HCT116 (cell line): ENCODE results near the gene MED31. TPM values are rescaled to one million over a fixed set of nuclear protein-coding genes. Genes with fewer than 3 reads are reported as not detected.

Experiments used
- ATAC-seq: fragments of 200-7000 bp; cut with Tn5 transposase; 2 replicates; pipeline ENCODE4 v1.9.1; 2020; ENCODE audit warnings: mild to moderate bottlenecking, moderate library complexity
- BruUV-seq: library from RNA; stranded (reverse); fragments of 400-500 nt; replicated peaks from 2 replicates; lab custom pipeline; 2021; lab: Mats Ljungman, UMichigan
- CTCF ChIA-PET: fragments of 300-600 bp; sonication (Branson Sonifier 250); formaldehyde crosslinking; loops from one replicate; lab custom pipeline; 2021; ENCODE audit warnings: antibody characterized with exemption; lab: Charles Lee
- POLR2A ChIA-PET: fragments of 300-600, 350-600 bp; sonication (Branson Sonifier 250); formaldehyde crosslinking; loops from one replicate; lab custom pipeline; 2021; ENCODE audit warnings: antibody characterized with exemption; lab: Charles Lee
- RAD21 ChIA-PET, 2 experiments: fragments of 300-600 bp; sonication (Branson Sonifier 250); formaldehyde crosslinking; loops; one replicate each; lab custom pipeline; 2023; ENCODE audit warnings: low total read pairs in 2 of 2; ENCODE audit not compliant: uncharacterized antibody in 2 of 2, unreplicated experiment in 2 of 2, low non-redundant PET in 1 of 2; lab: Charles Lee
- DNase-seq: peaks from one replicate; pipeline ENCODE4 v3.0.0-alpha.2; 2010; ENCODE audit warnings: low read depth, low spot score
- H2AFZ ChIP-seq: fragments of 200-600 bp; shearing (Covaris generic), sonication (generic); 2 replicates; pipeline ENCODE4 v1.6.1; 2017; ENCODE audit warnings: low read depth, mixed run types, mixed read lengths, antibody characterized with exemption, low read length; ENCODE audit not compliant: poor library complexity, severe bottlenecking
- H3K27ac ChIP-seq: 2 replicates; pipeline ENCODE4 v1.5.1; 2012; ENCODE audit warnings: low read depth, low read length
- H3K27me3 ChIP-seq: fragments of 200-600 bp; sonication (generic); 2 replicates; pipeline ENCODE4 v1.6.1; 2016; ENCODE audit warnings: mixed run types, low read length, mixed read lengths; ENCODE audit not compliant: insufficient read depth
- H3K36me3 ChIP-seq, 2 experiments: fragments of 200-500 bp in 1 of 2; fragments of 200-600 bp in 1 of 2; sonication (Bioruptor generic) in 1 of 2; sonication (generic) in 1 of 2; 2 replicates each; pipeline versions ENCODE4 v1.5.1 to v1.6.1; 2014 to 2016; ENCODE audit warnings: low read length in 2 of 2, inconsistent platforms in 1 of 2, mixed read lengths in 1 of 2, mixed run types in 1 of 2; ENCODE audit not compliant: insufficient read depth in 2 of 2, control insufficient read depth in 1 of 2
- H3K4me1 ChIP-seq, 2 experiments: fragments of 200-600 bp in 1 of 2; sonication (generic) in 1 of 2; 2 replicates each; pipeline versions ENCODE4 v1.5.1 to v1.6.1; 2012 to 2017; ENCODE audit warnings: low read length in 2 of 2, inconsistent platforms in 1 of 2, mild to moderate bottlenecking in 1 of 2, mixed read lengths in 1 of 2, mixed run types in 1 of 2, moderate library complexity in 1 of 2; ENCODE audit not compliant: insufficient read depth in 2 of 2, control insufficient read depth in 1 of 2
- H3K4me2 ChIP-seq: fragments of 200-600 bp; sonication (generic); 2 replicates; pipeline ENCODE4 v1.6.1; 2017; ENCODE audit warnings: mixed run types, low read length, mixed read lengths
- H3K4me3 ChIP-seq, 2 experiments: fragments of 200-600 bp in 1 of 2; sonication (generic) in 1 of 2; replicated peaks in 1 of 2; 2 replicates each; pipeline ENCODE4 v1.5.1; 2011 to 2016; ENCODE audit warnings: low read length in 2 of 2, control low read depth in 1 of 2, low read depth in 1 of 2, mild to moderate bottlenecking in 1 of 2, mixed read lengths in 1 of 2, mixed run types in 1 of 2
- H3K79me2 ChIP-seq: fragments of 200-600 bp; sonication (generic); 2 replicates; pipeline ENCODE4 v1.6.1; 2017; ENCODE audit warnings: mild to moderate bottlenecking, mixed run types, low read length, moderate library complexity, mixed read lengths; ENCODE audit not compliant: insufficient read depth
- H3K9ac ChIP-seq: fragments of 200-600 bp; sonication (generic); 2 replicates; pipeline ENCODE4 v1.6.1; 2016; ENCODE audit warnings: low read length, mixed read lengths
- H3K9me2 ChIP-seq: fragments of 200-600 bp; sonication (generic), shearing (Covaris generic); 2 replicates; pipeline ENCODE4 v1.6.1; 2017; ENCODE audit warnings: mixed run types, mild to moderate bottlenecking, moderate library complexity; ENCODE audit not compliant: insufficient read depth
- H3K9me3 ChIP-seq, 2 experiments: fragments of 200-500 bp in 1 of 2; fragments of 200-600 bp in 1 of 2; sonication (Bioruptor generic) in 1 of 2; sonication (generic) in 1 of 2; 2 replicates each; pipeline ENCODE4 v1.6.1; 2014 to 2017; ENCODE audit warnings: low read length in 2 of 2, mixed read lengths in 2 of 2, inconsistent platforms in 1 of 2, low read depth in 1 of 2, mild to moderate bottlenecking in 1 of 2, mixed run types in 1 of 2, moderate library complexity in 1 of 2; ENCODE audit not compliant: control insufficient read depth in 1 of 2, insufficient read depth in 1 of 2
- H4K20me1 ChIP-seq: fragments of 200-600 bp; sonication (generic), shearing (Covaris generic); 2 replicates; pipeline ENCODE4 v1.6.1; 2017; ENCODE audit warnings: mixed run types, mild to moderate bottlenecking, moderate library complexity; ENCODE audit not compliant: insufficient read depth
- CBX3 ChIP-seq: IDR thresholded peaks from 2 replicates; pipeline ENCODE4 v1.6.1; 2012; ENCODE audit warnings: low read depth
- EGR1 ChIP-seq: IDR thresholded peaks from 2 replicates; pipeline ENCODE4 v1.6.1; 2012; ENCODE audit warnings: low read depth
- ELF1 ChIP-seq: IDR thresholded peaks from 2 replicates; pipeline ENCODE4 v1.6.1; 2012; ENCODE audit warnings: low read depth, borderline replicate concordance
- FOSL1 ChIP-seq: IDR thresholded peaks from 2 replicates; pipeline ENCODE4 v1.6.1; 2012; ENCODE audit warnings: low read depth
- JUND ChIP-seq: IDR thresholded peaks from 2 replicates; pipeline ENCODE4 v1.6.1; 2012
- MAX ChIP-seq: IDR thresholded peaks from 2 replicates; pipeline ENCODE4 v1.6.1; 2012
- POLR2A ChIP-seq: IDR thresholded peaks from 2 replicates; pipeline ENCODE4 v1.7.0; 2011; ENCODE audit warnings: borderline replicate concordance; ENCODE audit not compliant: insufficient read depth, insufficient read length; ENCODE audit errors: extremely low read depth
- SIN3A ChIP-seq: IDR thresholded peaks from 2 replicates; pipeline ENCODE4 v1.6.1; 2012; ENCODE audit warnings: low read depth
- YY1 ChIP-seq: IDR thresholded peaks from 2 replicates; pipeline ENCODE4 v1.6.1; 2011; ENCODE audit warnings: low read length, low read depth, moderate library complexity, mild to moderate bottlenecking; ENCODE audit not compliant: insufficient replicate concordance; ENCODE audit errors: extremely low read depth
- ZBTB33 ChIP-seq: IDR thresholded peaks from 2 replicates; pipeline ENCODE4 v1.6.1; 2011; ENCODE audit warnings: mild to moderate bottlenecking, low read length, moderate library complexity; ENCODE audit not compliant: insufficient replicate concordance; ENCODE audit errors: extremely low read depth
- intact Hi-C: fragments of 100-400 bp; cut with micrococcal nuclease; formaldehyde crosslinking; loops from 2 replicates; pipeline ENCODE4 v1.10.0; 2022
- total RNA-seq: library from RNA; stranded (reverse); gene quantifications from one replicate; pipeline ENCODE4 v1.2.1, GENCODE V29; 2021; ENCODE audit not compliant: unreplicated experiment
- TF ChIP-seq, protein P1 (sequence below), 3 experiments: fragments of 200-600 bp in 1 of 3; sonication (generic) in 1 of 3; IDR thresholded peaks in 2 of 3; conservative IDR thresholded peaks in 1 of 3; 2 replicates each; pipeline ENCODE4 v1.5.1; 2012 to 2017; ENCODE audit warnings: low read depth in 2 of 3, low read length in 2 of 3, antibody characterized with exemption in 1 of 3, borderline replicate concordance in 1 of 3, control low read depth in 1 of 3, mild to moderate bottlenecking in 1 of 3, mixed read lengths in 1 of 3, mixed run types in 1 of 3, moderate library complexity in 1 of 3; ENCODE audit not compliant: insufficient read depth in 1 of 3

MED31 gene
- total RNA-seq, 1 experiment from 2014 or later = 20.3 TPM

GRCh38 chr17:6603744-6604325, 47.6 kb downstream of the MED31 start:
- Histone ChIP-seq H2AFZ (no peak overlapping the region), H3K9me3 (no peaks in the 10 kb centered on the region), H3K4me1 (peaks cover 9 to 11% of the 10 kb centered on the region in 2 experiments), H3K9me2 (no peaks in the 10 kb centered on the region), H3K27ac (no peak overlapping the region), H3K9ac (no peak overlapping the region), H3K79me2 (no peaks in the 10 kb centered on the region; the same call in 1 of the 2 replicates), H3K4me3 (no peak overlapping the region), H3K4me2 (no peak overlapping the region), H3K27me3 (no peaks in the 10 kb centered on the region), H4K20me1 (no peaks in the 10 kb centered on the region), H3K36me3 (peaks cover 36 to 43% of the 10 kb centered on the region in 2 experiments)
- intact Hi-C loops = no loop called here
- CTCF ChIA-PET = no interaction called here
- ATAC-seq = no peak
- BruUV-seq = no TSS peak
- no peak for TF ChIP-seq MAX
- no peak for TF ChIP-seq YY1
- no peak for TF ChIP-seq FOSL1
- TF ChIP-seq ELF1 = no peak
- TF ChIP-seq EGR1 = no peak
- TF ChIP-seq, protein P1, sequence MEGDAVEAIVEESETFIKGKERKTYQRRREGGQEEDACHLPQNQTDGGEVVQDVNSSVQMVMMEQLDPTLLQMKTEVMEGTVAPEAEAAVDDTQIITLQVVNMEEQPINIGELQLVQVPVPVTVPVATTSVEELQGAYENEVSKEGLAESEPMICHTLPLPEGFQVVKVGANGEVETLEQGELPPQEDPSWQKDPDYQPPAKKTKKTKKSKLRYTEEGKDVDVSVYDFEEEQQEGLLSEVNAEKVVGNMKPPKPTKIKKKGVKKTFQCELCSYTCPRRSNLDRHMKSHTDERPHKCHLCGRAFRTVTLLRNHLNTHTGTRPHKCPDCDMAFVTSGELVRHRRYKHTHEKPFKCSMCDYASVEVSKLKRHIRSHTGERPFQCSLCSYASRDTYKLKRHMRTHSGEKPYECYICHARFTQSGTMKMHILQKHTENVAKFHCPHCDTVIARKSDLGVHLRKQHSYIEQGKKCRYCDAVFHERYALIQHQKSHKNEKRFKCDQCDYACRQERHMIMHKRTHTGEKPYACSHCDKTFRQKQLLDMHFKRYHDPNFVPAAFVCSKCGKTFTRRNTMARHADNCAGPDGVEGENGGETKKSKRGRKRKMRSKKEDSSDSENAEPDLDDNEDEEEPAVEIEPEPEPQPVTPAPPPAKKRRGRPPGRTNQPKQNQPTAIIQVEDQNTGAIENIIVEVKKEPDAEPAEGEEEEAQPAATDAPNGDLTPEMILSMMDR (IDR thresholded peaks at IDR 0.05 in 2 of 3, conservative IDR thresholded peaks at IDR 0.05 in 1 of 3; ENCODE audit: borderline replicate concordance in 1 of 3, insufficient read depth in 1 of 3, low read depth in 2 of 3, low read length in 2 of 3) = no peak
- TF ChIP-seq SIN3A = no peak
- TF ChIP-seq POLR2A = no peak
- no peak for TF ChIP-seq ZBTB33
- TF ChIP-seq CBX3 = no peak
- no peak for TF ChIP-seq JUND
- POLR2A ChIA-PET = no interaction called here
- DNase-seq = no peak
- RAD21 ChIA-PET = no interaction called here
